ENCODE measurements around the gene TRIM13. TPM values are rescaled to one million over a fixed set of nuclear protein-coding genes. Genes with fewer than 3 reads are reported as not detected.
A peak's percentile ranks its signal among the peaks of the same experiment; 100 is the strongest.

The TRIM13 gene
- total RNA-seq, 1 experiment from 2014 or later = 19.0 TPM

DNA sequence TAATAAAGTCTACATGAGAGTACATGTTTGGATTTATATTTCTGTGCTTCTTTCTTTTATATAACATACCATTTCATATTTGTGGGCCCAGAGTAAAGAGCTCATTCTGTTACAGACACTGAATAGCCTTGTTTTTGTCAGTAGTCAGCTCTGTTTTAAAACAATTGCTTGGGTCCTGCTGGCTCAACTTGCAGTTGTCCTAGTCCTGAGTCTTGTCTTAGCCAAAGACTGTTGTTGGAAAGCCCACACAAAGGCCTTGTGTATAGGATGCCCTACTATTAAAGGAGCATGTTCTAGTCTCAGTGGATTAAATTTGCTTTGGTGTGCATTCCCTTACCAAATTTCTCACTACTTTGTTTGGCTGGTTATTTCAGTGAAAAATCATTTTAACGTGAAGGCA lies 14.6 kb downstream of the TRIM13 start:
- POLR2A ChIA-PET = interaction anchor here (0.6 to 2.3 kb wide), 5 partner anchors 10 to 37 kb away, joined by 3 to 9 read pairs (median 5); no protein-coding TSS in a partner anchor
- no peaks in the 10 kb centered on the region for H3K27me3 Mint-ChIP-seq (ENCODE audit: insufficient read depth, unreplicated experiment)
- no TSS peak for BruUV-seq (replicated peaks)
- peaks cover 89% of the 10 kb centered on the region for H3K36me3 Mint-ChIP-seq (ENCODE audit: insufficient read depth, unreplicated experiment)
- no peaks in the 10 kb centered on the region for H3K9me3 Mint-ChIP-seq (ENCODE audit: unreplicated experiment)
- TF ChIP-seq, protein P1, sequence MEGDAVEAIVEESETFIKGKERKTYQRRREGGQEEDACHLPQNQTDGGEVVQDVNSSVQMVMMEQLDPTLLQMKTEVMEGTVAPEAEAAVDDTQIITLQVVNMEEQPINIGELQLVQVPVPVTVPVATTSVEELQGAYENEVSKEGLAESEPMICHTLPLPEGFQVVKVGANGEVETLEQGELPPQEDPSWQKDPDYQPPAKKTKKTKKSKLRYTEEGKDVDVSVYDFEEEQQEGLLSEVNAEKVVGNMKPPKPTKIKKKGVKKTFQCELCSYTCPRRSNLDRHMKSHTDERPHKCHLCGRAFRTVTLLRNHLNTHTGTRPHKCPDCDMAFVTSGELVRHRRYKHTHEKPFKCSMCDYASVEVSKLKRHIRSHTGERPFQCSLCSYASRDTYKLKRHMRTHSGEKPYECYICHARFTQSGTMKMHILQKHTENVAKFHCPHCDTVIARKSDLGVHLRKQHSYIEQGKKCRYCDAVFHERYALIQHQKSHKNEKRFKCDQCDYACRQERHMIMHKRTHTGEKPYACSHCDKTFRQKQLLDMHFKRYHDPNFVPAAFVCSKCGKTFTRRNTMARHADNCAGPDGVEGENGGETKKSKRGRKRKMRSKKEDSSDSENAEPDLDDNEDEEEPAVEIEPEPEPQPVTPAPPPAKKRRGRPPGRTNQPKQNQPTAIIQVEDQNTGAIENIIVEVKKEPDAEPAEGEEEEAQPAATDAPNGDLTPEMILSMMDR (IDR thresholded peaks at IDR 0.05; ENCODE audit: unreplicated experiment) = no peak
- CTCF ChIA-PET = no interaction called here
- no peak overlapping the region for H3K4me3 Mint-ChIP-seq (ENCODE audit: unreplicated experiment)
- H3K4me1 Mint-ChIP-seq (ENCODE audit: insufficient read depth, unreplicated experiment) = peaks cover under 1% of the 10 kb centered on the region
- no peak overlapping the region for H3K27ac Mint-ChIP-seq (ENCODE audit: low read depth, unreplicated experiment)
- intact Hi-C loops (cut with micrococcal nuclease) = no loop called here
- DNase-seq (ENCODE audit: unreplicated experiment) = no peak

DNA sequence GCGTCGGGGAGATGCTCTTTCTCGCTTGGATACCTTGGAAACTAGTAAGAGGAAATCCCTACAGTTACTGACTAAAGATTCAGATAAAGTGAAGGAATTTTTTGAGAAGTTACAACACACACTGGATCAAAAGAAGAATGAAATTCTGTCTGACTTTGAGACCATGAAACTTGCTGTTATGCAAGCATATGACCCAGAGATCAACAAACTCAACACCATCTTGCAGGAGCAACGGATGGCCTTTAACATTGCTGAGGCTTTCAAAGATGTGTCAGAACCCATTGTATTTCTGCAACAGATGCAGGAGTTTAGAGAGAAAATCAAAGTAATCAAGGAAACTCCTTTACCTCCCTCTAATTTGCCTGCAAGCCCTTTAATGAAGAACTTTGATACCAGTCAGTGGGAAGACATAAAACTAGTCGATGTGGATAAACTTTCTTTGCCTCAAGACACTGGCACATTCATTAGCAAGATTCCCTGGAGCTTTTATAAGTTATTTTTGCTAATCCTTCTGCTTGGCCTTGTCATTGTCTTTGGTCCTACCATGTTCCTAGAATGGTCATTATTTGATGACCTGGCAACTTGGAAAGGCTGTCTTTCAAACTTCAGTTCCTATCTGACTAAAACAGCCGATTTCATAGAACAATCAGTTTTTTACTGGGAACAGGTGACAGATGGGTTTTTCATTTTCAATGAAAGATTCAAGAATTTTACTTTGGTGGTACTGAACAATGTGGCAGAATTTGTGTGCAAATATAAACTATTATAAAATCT lies 15.7 kb downstream of the TRIM13 start:
- Mint-ChIP-seq H3K9me3 (ENCODE audit: unreplicated experiment) (no peaks in the 10 kb centered on the region), H3K27me3 (ENCODE audit: insufficient read depth, unreplicated experiment) (no peaks in the 10 kb centered on the region), H3K4me1 (ENCODE audit: insufficient read depth, unreplicated experiment) (no peaks in the 10 kb centered on the region), H3K4me3 (ENCODE audit: unreplicated experiment) (no peak overlapping the region), H3K27ac (ENCODE audit: low read depth, unreplicated experiment) (no peak overlapping the region), H3K36me3 (ENCODE audit: insufficient read depth, unreplicated experiment) (peaks cover 80% of the 10 kb centered on the region)
- ChIA-PET CTCF (no interaction called here), POLR2A (interaction anchor here (0.9 to 2.3 kb wide), 5 partner anchors 11 to 36 kb away, joined by 3 to 9 read pairs (median 5); partner anchors contain the start of gene TRIM13)
- no peak for DNase-seq (ENCODE audit: unreplicated experiment)
- TSS peak; percentile 35 for BruUV-seq (replicated peaks)
- TF ChIP-seq, protein P1 (IDR thresholded peaks at IDR 0.05; ENCODE audit: unreplicated experiment) = no peak
- intact Hi-C loops (cut with micrococcal nuclease) = no loop called here

DNA sequence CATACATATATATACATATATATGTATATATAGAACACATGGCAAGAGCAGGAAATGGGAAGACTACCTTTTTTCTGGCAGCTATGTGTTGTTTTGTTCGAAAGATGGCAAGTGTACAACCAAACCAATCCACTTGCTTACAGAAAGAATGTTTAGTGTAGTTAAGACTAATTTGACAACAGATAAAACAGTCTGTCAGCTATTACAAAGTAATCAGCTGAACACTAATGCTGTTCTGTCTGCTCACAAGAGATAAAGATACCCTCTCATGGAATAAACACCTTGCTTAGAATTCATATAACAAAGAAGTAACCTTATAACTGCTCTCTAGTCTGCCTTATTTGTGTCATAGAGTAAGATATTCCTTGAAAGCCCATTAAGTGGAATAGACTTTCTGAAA lies 17.5 kb downstream of the TRIM13 start:
- no peaks in the 10 kb centered on the region for H3K27me3 Mint-ChIP-seq (ENCODE audit: insufficient read depth, unreplicated experiment)
- ChIA-PET CTCF (interaction anchor here (1.2 to 1.5 kb wide), 3 partner anchors 15 to 23 kb away, joined by 3 to 5 read pairs (median 4); partner anchors contain the start of gene TRIM13), POLR2A (interaction anchor here (2.0 kb wide), 1 partner anchor 17 kb away, joined by 8 read pairs; the partner anchor contains the start of gene TRIM13)
- intact Hi-C loops (cut with micrococcal nuclease) = no loop called here
- H3K9me3 Mint-ChIP-seq (ENCODE audit: unreplicated experiment) = no peaks in the 10 kb centered on the region
- no peak overlapping the region for H3K27ac Mint-ChIP-seq (ENCODE audit: low read depth, unreplicated experiment)
- H3K36me3 Mint-ChIP-seq (ENCODE audit: insufficient read depth, unreplicated experiment) = peaks cover 80% of the 10 kb centered on the region
- no peak overlapping the region for H3K4me3 Mint-ChIP-seq (ENCODE audit: unreplicated experiment)
- no peaks in the 10 kb centered on the region for H3K4me1 Mint-ChIP-seq (ENCODE audit: insufficient read depth, unreplicated experiment)
- no peak for DNase-seq (ENCODE audit: unreplicated experiment)
- TF ChIP-seq, protein P1 (IDR thresholded peaks at IDR 0.05; ENCODE audit: unreplicated experiment) = no peak
- no TSS peak for BruUV-seq (replicated peaks)

DNA sequence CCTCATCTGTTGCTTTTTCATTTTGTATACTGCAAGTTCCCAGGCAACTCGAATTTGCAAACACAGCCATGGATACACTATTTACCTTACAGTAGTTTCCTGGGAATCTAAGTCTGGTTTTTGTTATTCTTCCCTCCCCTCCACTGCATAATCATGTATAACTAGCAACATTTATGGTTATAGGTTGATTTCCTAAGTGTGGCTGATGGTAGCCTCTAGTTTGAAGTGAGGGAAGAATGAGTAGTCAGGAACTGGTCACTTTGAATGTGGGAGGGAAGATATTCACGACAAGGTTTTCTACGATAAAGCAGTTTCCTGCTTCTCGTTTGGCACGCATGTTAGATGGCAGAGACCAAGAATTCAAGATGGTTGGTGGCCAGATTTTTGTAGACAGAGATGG lies 18.4 kb downstream of the TRIM13 start, which contains the start of gene KCNRG:
KCNRG (plus strand) TSS at position 187 of the 400 bp plus-strand sequence; CDS start at position 237, 50 bp downstream.
- H3K36me3 Mint-ChIP-seq (ENCODE audit: insufficient read depth, unreplicated experiment) = peaks cover 78% of the 10 kb centered on the region

More for the DNA sequence above, 18.4 kb downstream of the TRIM13 start, which contains the start of gene KCNRG:
- Mint-ChIP-seq H3K9me3 (ENCODE audit: unreplicated experiment) (no peaks in the 10 kb centered on the region), H3K4me1 (ENCODE audit: insufficient read depth, unreplicated experiment) (no peaks in the 10 kb centered on the region), H3K4me3 (ENCODE audit: unreplicated experiment) (no peak within 1 kb of the TSS), H3K27me3 (ENCODE audit: insufficient read depth, unreplicated experiment) (no peaks in the 10 kb centered on the region), H3K27ac (ENCODE audit: low read depth, unreplicated experiment) (peak within 1 kb of the TSS; percentile 49)
- CTCF ChIA-PET = interaction anchor here (1.2 to 1.3 kb wide), 2 partner anchors 18 to 897 kb away, joined by 3 to 4 read pairs; no protein-coding TSS in a partner anchor
- TF ChIP-seq, protein P1 (IDR thresholded peaks at IDR 0.05; ENCODE audit: unreplicated experiment) = no peak
- DNase-seq (ENCODE audit: unreplicated experiment) = no peak
- intact Hi-C loops (cut with micrococcal nuclease) = no loop called here
- BruUV-seq (replicated peaks) = no TSS peak
- POLR2A ChIA-PET = interaction anchor here (1.1 to 2.0 kb wide), 2 partner anchors 9 to 18 kb away, joined by 3 to 8 read pairs; partner anchors contain the start of gene TRIM13

All from MCF 10A (cell line).